Measurements from ENCODE around the gene LGALS3. TPM values are rescaled to one million over a fixed set of nuclear protein-coding genes. Genes with fewer than 3 reads are reported as not detected.

Gene LGALS3
- total RNA-seq, 4 donors from 2014 or later, result 253 to 467 (median 361) TPM

- Histone ChIP-seq H3K4me3 (no peak overlapping the region), H3K36me3 (no peaks in the 10 kb centered on the region), H3K4me1 (peaks cover 9 to 62% (median 18%) of the 10 kb centered on the region in 3 donors), H3K9me3 (no peaks in the 10 kb centered on the region), H3K27me3 (no peaks in the 10 kb centered on the region), H3K27ac (peak overlapping the region in 3 of 4 donors; percentile 57 to 65 (median 60))
- no peak for TF ChIP-seq CTCF (IDR thresholded peaks at IDR 0.05)
- no peak for TF ChIP-seq EP300 (IDR thresholded peaks at IDR 0.05)
- TF ChIP-seq POLR2A (IDR thresholded peaks at IDR 0.05), result no peak
- TF ChIP-seq POLR2AphosphoS5 (IDR thresholded peaks at IDR 0.05), result no peak
- no peak for ATAC-seq
- WGBS, 2 donors (ENCODE audit: low coverage in 1 of 2), result 100% methylated on average over 1 of the region's 1 CpG; no CpG with 5 or more reads in 1 of the 2 donors
These were observed 30.5 kb upstream of the LGALS3 start for GRCh38 chr14:55098561-55098898.

GRCh38 chr14:55099756-55100155 lies 29.3 kb upstream of the LGALS3 start:
- WGBS, 2 donors (ENCODE audit: low coverage in 1 of 2), result 24 to 25% methylated on average over 1 to 2 of the region's 2 CpGs
- Histone ChIP-seq H3K9me3 (no peaks in the 10 kb centered on the region), H3K27me3 (no peaks in the 10 kb centered on the region), H3K4me1 (peaks cover 9 to 71% (median 28%) of the 10 kb centered on the region in 3 donors), H3K27ac (peak overlapping the region; percentile 24 to 65 (median 60)), H3K4me3 (no peak overlapping the region), H3K36me3 (no peaks in the 10 kb centered on the region)
- ATAC-seq, result peak; percentile 46
- TF ChIP-seq EP300 (IDR thresholded peaks at IDR 0.05), result no peak
- peak; percentile 83 for TF ChIP-seq POLR2AphosphoS5 (IDR thresholded peaks at IDR 0.05)

GRCh38 chr14:55101698-55102097 lies 27.4 kb upstream of the LGALS3 start:
- Histone ChIP-seq H3K4me1 (peaks cover 9 to 86% (median 28%) of the 10 kb centered on the region in 3 donors), H3K36me3 (no peaks in the 10 kb centered on the region)
- ATAC-seq, result no peak

GRCh38 chr14:55102141-55102621 lies 26.9 kb upstream of the LGALS3 start:
- no peaks in the 10 kb centered on the region for H3K36me3 ChIP-seq
- H3K27me3 ChIP-seq, result no peaks in the 10 kb centered on the region
- TF ChIP-seq EP300 (IDR thresholded peaks at IDR 0.05) (no peak), POLR2A (IDR thresholded peaks at IDR 0.05) (no peak), CTCF (IDR thresholded peaks at IDR 0.05) (no peak), POLR2AphosphoS5 (IDR thresholded peaks at IDR 0.05) (peak; percentile 98)
- H3K4me3 ChIP-seq, result no peak overlapping the region
- 1 to 5% methylated on average over 7 of the region's 7 CpGs for WGBS, 2 donors (ENCODE audit: low coverage in 1 of 2)
- peaks cover 9 to 90% (median 30%) of the 10 kb centered on the region in 3 donors for H3K4me1 ChIP-seq
- H3K27ac ChIP-seq, result peak overlapping the region; percentile 86 to 94 (median 92)
- peak; percentile 84 for ATAC-seq
- no peaks in the 10 kb centered on the region for H3K9me3 ChIP-seq

More at GRCh38 chr14:55101698-55102097, 27.4 kb upstream of the LGALS3 start:
- WGBS, 2 donors (ENCODE audit: low coverage in 1 of 2), result 88 to 92% methylated on average over 5 of the region's 5 CpGs
- peak overlapping the region; percentile 58 to 94 (median 92) for H3K27ac ChIP-seq
- H3K9me3 ChIP-seq, result no peaks in the 10 kb centered on the region
- no peak overlapping the region for H3K4me3 ChIP-seq
- H3K27me3 ChIP-seq, result no peaks in the 10 kb centered on the region
- TF ChIP-seq POLR2AphosphoS5 (IDR thresholded peaks at IDR 0.05), result no peak
- no peak for TF ChIP-seq POLR2A (IDR thresholded peaks at IDR 0.05)
- no peak for TF ChIP-seq EP300 (IDR thresholded peaks at IDR 0.05)
- TF ChIP-seq CTCF (IDR thresholded peaks at IDR 0.05), result no peak

- no peak for TF ChIP-seq EP300 (IDR thresholded peaks at IDR 0.05)
- no peak for TF ChIP-seq POLR2A (IDR thresholded peaks at IDR 0.05)
- peak; percentile 96 for TF ChIP-seq POLR2AphosphoS5 (IDR thresholded peaks at IDR 0.05)
- TF ChIP-seq CTCF (IDR thresholded peaks at IDR 0.05), result no peak
- H3K4me3 ChIP-seq, result no peak overlapping the region
- peak; percentile 82 for ATAC-seq
These were observed 25.9 kb upstream of the LGALS3 start for GRCh38 chr14:55103005-55103640.

More at GRCh38 chr14:55103005-55103640, 25.9 kb upstream of the LGALS3 start:
- Histone ChIP-seq H3K27ac (peak overlapping the region; percentile 86 to 94 (median 92)), H3K36me3 (no peaks in the 10 kb centered on the region), H3K9me3 (no peaks in the 10 kb centered on the region), H3K27me3 (no peaks in the 10 kb centered on the region), H3K4me1 (peaks cover 9 to 91% (median 38%) of the 10 kb centered on the region in 3 donors)
- 19 to 67% methylated on average over 1 to 10 of the region's 13 CpGs for WGBS, 2 donors (ENCODE audit: low coverage in 1 of 2)
